ENCODE results near the gene BNIP5. TPM values are rescaled to one million over a fixed set of nuclear protein-coding genes. Genes with fewer than 3 reads are reported as not detected.

BNIP5 gene
- total RNA-seq, 1 donor from 2014 or later: not detected

GRCh38 chr6:36312854-36313648 is 23.6 kb downstream of the BNIP5 start:
- Histone ChIP-seq H3K9me3 (no peaks in the 10 kb centered on the region), H3K27me3 (no peaks in the 10 kb centered on the region), H3K4me3 (peak overlapping the region in 1 of 2 donors; percentile 9), H3K27ac (peak overlapping the region; percentile 56 to 64), H3K36me3 (no peaks in the 10 kb centered on the region), H3K4me1 (peaks cover 0 to 2% of the 10 kb centered on the region in 2 donors)
- TF ChIP-seq CTCF (IDR thresholded peaks at IDR 0.05): no peak
- DNase-seq (ENCODE audit: low spot score in 2 of 2): no peak
- intact Hi-C loops (cut with DNase I): no loop called here

- Histone ChIP-seq H3K9me3 (no peaks in the 10 kb centered on the region), H3K27ac (no peak overlapping the region), H3K4me3 (no peak overlapping the region), H3K36me3 (no peaks in the 10 kb centered on the region), H3K4me1 (peaks cover 0 to 2% of the 10 kb centered on the region in 2 donors), H3K27me3 (no peaks in the 10 kb centered on the region)
- no peak for DNase-seq (ENCODE audit: low spot score in 2 of 2)
- no peak for TF ChIP-seq CTCF (IDR thresholded peaks at IDR 0.05)
- intact Hi-C loops (cut with DNase I): no loop called here
Observed at GRCh38 chr6:36309900-36310299, 26.8 kb downstream of the BNIP5 start.

- no peaks in the 10 kb centered on the region for H3K36me3 ChIP-seq
- no peak overlapping the region for H3K4me3 ChIP-seq
- no peak for TF ChIP-seq CTCF (IDR thresholded peaks at IDR 0.05)
- H3K9me3 ChIP-seq: no peaks in the 10 kb centered on the region
- H3K4me1 ChIP-seq: peaks cover 0 to 2% of the 10 kb centered on the region in 2 donors
- no peak for DNase-seq (ENCODE audit: low spot score in 2 of 2)
- H3K27me3 ChIP-seq: no peaks in the 10 kb centered on the region
- no peak overlapping the region for H3K27ac ChIP-seq
- intact Hi-C loops (cut with DNase I): no loop called here
Observed at GRCh38 chr6:36309203-36309602, 27.5 kb downstream of the BNIP5 start.

- Histone ChIP-seq H3K27ac (no peak overlapping the region), H3K4me3 (no peak overlapping the region), H3K36me3 (no peaks in the 10 kb centered on the region), H3K9me3 (no peaks in the 10 kb centered on the region), H3K4me1 (peaks cover 0 to 2% of the 10 kb centered on the region in 2 donors), H3K27me3 (no peaks in the 10 kb centered on the region)
- TF ChIP-seq CTCF (IDR thresholded peaks at IDR 0.05): no peak
- intact Hi-C loops (cut with DNase I): no loop called here
- no peak for DNase-seq (ENCODE audit: low spot score in 2 of 2)
Observed at GRCh38 chr6:36308514-36308913, 28.2 kb downstream of the BNIP5 start.

- H3K9me3 ChIP-seq: no peaks in the 10 kb centered on the region
- TF ChIP-seq CTCF (IDR thresholded peaks at IDR 0.05): no peak
- H3K4me1 ChIP-seq: peaks cover 9 to 11% of the 10 kb centered on the region in 2 donors
- no peak overlapping the region for H3K27ac ChIP-seq
- no peak overlapping the region for H3K4me3 ChIP-seq
- DNase-seq (ENCODE audit: low spot score in 2 of 2): no peak
- no peaks in the 10 kb centered on the region for H3K36me3 ChIP-seq
- no peaks in the 10 kb centered on the region for H3K27me3 ChIP-seq
- intact Hi-C loops (cut with DNase I): no loop called here
Observed at GRCh38 chr6:36306375-36306774, 30.3 kb downstream of the BNIP5 start.
